Stimulated activated CD8-positive, alpha-beta memory T cell treated with anti-CD3 and anti-CD28 coated beads, Interleukin-4, amount 100 ng/mL, for 48 hours (primary cell): ENCODE data around the gene NRP1.

Experiments used
- DNase-seq: peaks from one replicate; pipeline ENCODE4 v3.0.0-alpha.2; 2020

The NRP1 gene

GRCh38 chr10:33256458-33256857 is 78.0 kb downstream of the NRP1 start:
- no peak for DNase-seq

GRCh38 chr10:33254556-33255160 is 79.8 kb downstream of the NRP1 start:
- no peak for DNase-seq

- no peak for DNase-seq
These were observed 81.1 kb downstream of the NRP1 start for GRCh38 chr10:33253411-33253810.

GRCh38 chr10:33252794-33253203 is 81.7 kb downstream of the NRP1 start:
- no peak for DNase-seq

- DNase-seq: peak; percentile 39
These were observed 82.1 kb downstream of the NRP1 start for GRCh38 chr10:33252324-33252723.

- no peak for DNase-seq
These were observed 84.7 kb downstream of the NRP1 start for GRCh38 chr10:33249659-33250345.

- no peak for DNase-seq
These were observed 85.3 kb downstream of the NRP1 start for GRCh38 chr10:33249137-33249536.

GRCh38 chr10:33248638-33249037 is 85.8 kb downstream of the NRP1 start:
- no peak for DNase-seq

GRCh38 chr10:33247221-33247922 is 87.1 kb downstream of the NRP1 start:
- no peak for DNase-seq

- DNase-seq: no peak
These were observed 89.1 kb downstream of the NRP1 start for GRCh38 chr10:33245343-33245742.

GRCh38 chr10:33244354-33244967 is 90.0 kb downstream of the NRP1 start:
- no peak for DNase-seq

GRCh38 chr10:33243703-33244102 is 90.8 kb downstream of the NRP1 start:
- no peak for DNase-seq

GRCh38 chr10:33242931-33243330 is 91.5 kb downstream of the NRP1 start:
- no peak for DNase-seq

- DNase-seq: no peak
These were observed 93.1 kb downstream of the NRP1 start for GRCh38 chr10:33241351-33241750.

- no peak for DNase-seq
These were observed 93.5 kb downstream of the NRP1 start for GRCh38 chr10:33240931-33241330.

- DNase-seq: no peak
These were observed 94.2 kb downstream of the NRP1 start for GRCh38 chr10:33240258-33240657.

GRCh38 chr10:33239257-33239656 is 95.2 kb downstream of the NRP1 start:
- no peak for DNase-seq

- DNase-seq: no peak
These were observed 95.8 kb downstream of the NRP1 start for GRCh38 chr10:33238643-33239042.

- no peak for DNase-seq
These were observed 96.5 kb downstream of the NRP1 start for GRCh38 chr10:33237736-33238624.

- no peak for DNase-seq
These were observed 97.6 kb downstream of the NRP1 start for GRCh38 chr10:33236916-33237315.

GRCh38 chr10:33235951-33236350 is 98.5 kb downstream of the NRP1 start:
- DNase-seq: no peak

GRCh38 chr10:33235251-33235884 is 99.1 kb downstream of the NRP1 start:
- no peak for DNase-seq
